GM12865 (cell line): Measurements from ENCODE around the gene DCAF16.

Source experiments
- DNase-seq: peaks from one replicate; pipeline ENCODE4 v3.0.0; 2010; ENCODE audit warnings: low read depth
- H3K4me3 ChIP-seq: 2 replicates; pipeline ENCODE4 v1.5.1; 2011; ENCODE audit warnings: mild to moderate bottlenecking, low read depth, low read length, control low read depth
- CTCF ChIP-seq: IDR thresholded peaks from 2 replicates; pipeline ENCODE4 v1.5.1; 2011; ENCODE audit warnings: low read length, control low read depth, low read depth, inconsistent platforms; ENCODE audit not compliant: insufficient read depth; ENCODE audit errors: missing control alignments

DCAF16 gene

GRCh38 chr4:17817027-17817426, 6.5 kb upstream of the DCAF16 start:
- TF ChIP-seq CTCF, result peak; percentile 51
- no peak overlapping the region for H3K4me3 ChIP-seq
- peak; percentile 62 for DNase-seq

GRCh38 chr4:17816142-17816541, 5.6 kb upstream of the DCAF16 start:
- H3K4me3 ChIP-seq, result no peak overlapping the region
- no peak for TF ChIP-seq CTCF
- DNase-seq, result no peak

GRCh38 chr4:17814140-17814539, 3.6 kb upstream of the DCAF16 start:
- no peak for TF ChIP-seq CTCF
- no peak overlapping the region for H3K4me3 ChIP-seq
- DNase-seq, result no peak

- no peak for DNase-seq
- peak overlapping the region; percentile 73 for H3K4me3 ChIP-seq
- TF ChIP-seq CTCF, result no peak
Observed at GRCh38 chr4:17812801-17813200, 2.2 kb upstream of the DCAF16 start.

- DNase-seq, result no peak
- no peak for TF ChIP-seq CTCF
- H3K4me3 ChIP-seq, result peak overlapping the region; percentile 73
Observed at GRCh38 chr4:17812125-17812524, 1.6 kb upstream of the DCAF16 start.

- TF ChIP-seq CTCF, result no peak
- peak overlapping the region; percentile 73 for H3K4me3 ChIP-seq
- DNase-seq, result peak; percentile 55
Observed at GRCh38 chr4:17811078-17811603, 584 bp upstream of the DCAF16 start.

GRCh38 chr4:17809667-17810066, 890 bp downstream of the DCAF16 start:
- TF ChIP-seq CTCF, result no peak
- peak overlapping the region; percentile 72 for H3K4me3 ChIP-seq
- no peak for DNase-seq
